ENCODE data around the gene SUPT6H.

- TF ChIP-seq CTCF (conservative IDR thresholded peaks at IDR 0.05) (no peak), EZH2 (IDR thresholded peaks at IDR 0.05; ENCODE audit: low read depth) (no peak)
Measured at GRCh38 chr17:28705074-28705659, 43.2 kb downstream of the SUPT6H start.
